AG04450 (cell line): ENCODE data around the gene SLIT1. TPM values are rescaled to one million over a fixed set of nuclear protein-coding genes. Genes with fewer than 3 reads are reported as not detected.

Experiments
- CTCF ChIA-PET: fragments of 300-600, 350-600 bp; formaldehyde crosslinking; extraction: SDS; loops from one replicate; lab custom pipeline; 2022; ENCODE audit warnings: antibody characterized with exemption, inconsistent platforms; lab: Charles Lee
- POLR2A ChIA-PET: fragments of 350-600 bp; formaldehyde crosslinking; extraction: SDS; loops from one replicate; lab custom pipeline; 2021; ENCODE audit warnings: antibody characterized with exemption, inconsistent platforms; lab: Yijun Ruan, JAX
- DNase-seq: peaks from one replicate; pipeline ENCODE4 v3.0.0-alpha.2; 2011; ENCODE audit warnings: low read depth, low spot score
- H3K27ac ChIP-seq: one replicate; pipeline ENCODE4 v1.5.1; 2012; ENCODE audit warnings: low read depth, low read length, control low read depth
- H3K27me3 ChIP-seq: one replicate; pipeline ENCODE4 v1.6.0; 2012; ENCODE audit warnings: low read length; ENCODE audit not compliant: control insufficient read depth, insufficient read depth
- H3K4me3 ChIP-seq: 2 replicates; pipeline ENCODE4 v1.5.1; 2011; ENCODE audit warnings: mild to moderate bottlenecking, low read depth, low read length, control low read depth
- H3K9me3 ChIP-seq: 2 replicates; pipeline ENCODE4 v1.5.1; 2012; ENCODE audit warnings: low read length; ENCODE audit not compliant: control insufficient read depth, insufficient read depth
- CTCF ChIP-seq: IDR thresholded peaks from 2 replicates; pipeline ENCODE4 v1.5.1; 2011; ENCODE audit warnings: low read depth, low read length, control low read depth, inconsistent platforms
- polyA plus RNA-seq: library from polyadenylated mRNA; depleted of rRNA; stranded (reverse); fragments of >200 nt; gene quantifications from 2 replicates; pipeline ENCODE4 v1.2.3, GENCODE V29; 2011

Gene SLIT1
- polyA plus RNA-seq, 1 experiment, result 0.01 TPM

- Histone ChIP-seq H3K27ac (no peak overlapping the region), H3K27me3 (peaks cover 12% of the 10 kb centered on the region), H3K9me3 (no peaks in the 10 kb centered on the region; the same call in 1 of the 2 replicates), H3K4me3 (no peak overlapping the region)
- ChIA-PET POLR2A (no interaction called here), CTCF (interaction anchor here (1.6 kb wide), 1 partner anchor 10 kb away, joined by 6 read pairs; no protein-coding TSS in a partner anchor)
- no peak for DNase-seq
- no peak for TF ChIP-seq CTCF
Observed at GRCh38 chr10:97015240-97015639, 170.5 kb downstream of the SLIT1 start.

DNA sequence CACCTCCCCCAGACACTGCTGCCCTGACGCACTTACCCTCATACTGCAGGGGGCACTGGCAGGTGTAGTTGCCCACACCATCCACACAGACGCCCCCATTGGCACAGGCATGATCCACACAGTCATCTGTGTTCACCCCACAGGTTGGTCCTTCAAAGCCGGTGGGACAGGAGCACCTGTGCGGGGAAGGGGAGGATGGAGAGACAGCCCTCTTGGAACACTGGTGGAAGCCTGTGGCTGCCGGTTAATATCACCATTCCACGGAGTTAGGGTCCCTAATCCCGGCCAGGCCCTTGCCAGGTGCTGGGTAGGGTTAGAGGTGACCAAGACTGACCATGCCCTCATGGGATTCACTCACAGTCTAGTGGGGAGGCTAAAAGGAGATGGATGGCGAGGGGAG is 171.8 kb downstream of the SLIT1 start:
- POLR2A ChIA-PET, result no interaction called here
- CTCF ChIA-PET, result interaction anchor here (1.4 kb wide), 1 partner anchor 11 kb away, joined by 4 read pairs; no protein-coding TSS in a partner anchor
- Histone ChIP-seq H3K27me3 (peaks cover 12% of the 10 kb centered on the region), H3K9me3 (no peaks in the 10 kb centered on the region; the same call in 1 of the 2 replicates), H3K4me3 (no peak overlapping the region), H3K27ac (no peak overlapping the region)
- no peak for DNase-seq
- no peak for TF ChIP-seq CTCF

DNA sequence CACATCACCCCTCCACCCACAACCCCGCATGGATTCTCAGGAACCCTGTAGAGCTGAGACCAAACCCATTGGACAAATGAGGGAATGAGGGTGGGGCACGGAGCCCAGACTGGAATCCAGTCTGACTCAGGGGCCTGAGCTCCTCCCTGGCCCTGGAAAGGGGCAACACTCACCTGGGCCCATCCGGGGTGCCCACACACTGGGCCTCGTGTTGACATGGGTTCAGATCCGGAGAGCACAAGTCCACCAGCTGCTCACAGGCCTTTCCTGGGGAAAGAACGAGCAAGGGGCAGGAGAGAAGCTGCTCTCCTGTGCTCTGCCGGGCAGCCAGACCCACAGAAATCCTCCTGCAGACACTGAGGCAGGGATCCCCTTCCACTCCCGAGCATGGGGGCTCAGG is 172.2 kb downstream of the SLIT1 start:
- no peaks in the 10 kb centered on the region; the same call in 1 of the 2 replicates for H3K9me3 ChIP-seq
- H3K27ac ChIP-seq, result no peak overlapping the region
- no peak for TF ChIP-seq CTCF
- POLR2A ChIA-PET, result no interaction called here
- DNase-seq, result no peak
- peaks cover 12% of the 10 kb centered on the region for H3K27me3 ChIP-seq
- CTCF ChIA-PET, result interaction anchor here (1.4 kb wide), 1 partner anchor 12 kb away, joined by 4 read pairs; no protein-coding TSS in a partner anchor
- H3K4me3 ChIP-seq, result no peak overlapping the region

DNA sequence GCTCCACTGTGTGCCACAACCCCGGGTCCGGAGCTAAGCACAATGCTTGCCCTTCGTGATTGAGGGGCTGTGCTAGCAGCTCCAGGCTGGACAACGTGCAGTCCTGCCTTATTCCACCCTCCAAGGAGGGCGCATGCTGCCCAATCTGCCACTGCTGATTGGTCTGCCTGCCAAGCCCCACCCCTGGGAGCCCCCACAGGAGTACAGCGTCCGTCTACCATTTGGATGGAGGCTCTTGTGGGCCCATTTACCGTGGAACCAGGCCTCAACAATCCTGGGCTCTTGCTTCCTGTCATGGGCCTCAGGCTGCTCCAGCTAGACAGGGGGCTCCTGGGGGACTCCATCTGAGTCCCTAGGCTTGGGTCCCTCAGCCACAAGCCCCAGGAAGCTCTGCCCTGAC is 173.3 kb downstream of the SLIT1 start:
- POLR2A ChIA-PET, result no interaction called here
- H3K27me3 ChIP-seq, result peaks cover 12% of the 10 kb centered on the region
- DNase-seq, result no peak
- no peaks in the 10 kb centered on the region; the same call in 1 of the 2 replicates for H3K9me3 ChIP-seq
- no peak for TF ChIP-seq CTCF
- CTCF ChIA-PET, result interaction anchor here (0.5 to 1.4 kb wide), 2 partner anchors 13 to 194 kb away, joined by 3 to 4 read pairs; no protein-coding TSS in a partner anchor
- no peak overlapping the region for H3K4me3 ChIP-seq
- no peak overlapping the region for H3K27ac ChIP-seq

DNA sequence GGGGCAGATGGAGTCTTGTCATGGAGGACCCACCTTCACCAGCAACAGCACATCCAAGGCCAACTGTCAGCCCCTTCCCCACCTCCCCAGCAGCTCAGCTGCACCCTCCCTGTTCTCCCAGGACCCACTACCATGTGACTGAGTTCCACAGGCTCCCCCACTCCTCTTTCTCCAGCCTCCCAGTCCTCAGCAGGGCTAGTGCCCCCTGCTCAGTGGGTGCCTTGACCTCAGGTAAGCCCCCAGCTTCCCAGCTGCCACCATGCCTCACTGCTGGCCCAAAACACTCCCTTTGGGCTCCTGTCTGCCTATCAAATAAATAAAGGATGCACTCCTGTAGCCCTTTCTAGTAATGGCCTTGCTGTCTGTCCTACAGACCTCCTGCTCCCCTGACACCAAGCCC is 174.4 kb downstream of the SLIT1 start:
- TF ChIP-seq CTCF, result no peak
- no peak for DNase-seq

More for the DNA sequence above, 174.4 kb downstream of the SLIT1 start:
- no peak overlapping the region for H3K4me3 ChIP-seq
- CTCF ChIA-PET, result no interaction called here
- POLR2A ChIA-PET, result no interaction called here
- H3K27ac ChIP-seq, result no peak overlapping the region
- H3K9me3 ChIP-seq, result peaks cover 3% of the 10 kb centered on the region; the same call in 1 of the 2 replicates
- peaks cover 14% of the 10 kb centered on the region for H3K27me3 ChIP-seq
